ENCODE data around the gene NOL3. TPM values are rescaled to one million over a fixed set of nuclear protein-coding genes. Genes with fewer than 3 reads are reported as not detected.

Gene NOL3
- total and polyA plus RNA-seq, 9 of the 15 experiments (the other 6 are each of a cell fraction or from before 2014, with no cell fraction given) = 0.45 to 14.0 (median 5.4) TPM

DNA sequence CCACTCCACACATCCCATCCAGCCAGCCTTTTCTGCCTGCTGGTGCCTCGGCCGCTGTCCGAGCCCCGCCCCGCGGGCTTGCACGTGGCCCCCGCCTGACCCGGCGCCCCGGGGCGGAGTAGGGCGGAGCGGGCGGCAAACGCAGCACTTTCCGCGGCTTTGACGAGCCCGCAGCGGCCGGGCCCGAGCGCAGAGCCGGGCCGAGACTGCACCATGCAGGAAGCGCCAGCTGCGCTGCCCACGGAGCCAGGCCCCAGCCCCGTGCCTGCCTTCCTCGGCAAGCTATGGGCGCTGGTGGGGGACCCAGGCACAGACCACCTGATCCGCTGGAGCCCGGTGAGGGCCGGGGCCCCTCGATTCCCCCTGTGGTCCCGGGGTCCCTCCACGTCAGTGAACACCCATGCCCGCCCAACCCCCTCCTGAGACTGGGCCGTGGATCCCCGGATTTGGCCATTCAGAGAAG, 5.7 kb upstream of the NOL3 start, which contains the start of gene HSF4 (continued):
- TF ChIP-seq, protein P1, sequence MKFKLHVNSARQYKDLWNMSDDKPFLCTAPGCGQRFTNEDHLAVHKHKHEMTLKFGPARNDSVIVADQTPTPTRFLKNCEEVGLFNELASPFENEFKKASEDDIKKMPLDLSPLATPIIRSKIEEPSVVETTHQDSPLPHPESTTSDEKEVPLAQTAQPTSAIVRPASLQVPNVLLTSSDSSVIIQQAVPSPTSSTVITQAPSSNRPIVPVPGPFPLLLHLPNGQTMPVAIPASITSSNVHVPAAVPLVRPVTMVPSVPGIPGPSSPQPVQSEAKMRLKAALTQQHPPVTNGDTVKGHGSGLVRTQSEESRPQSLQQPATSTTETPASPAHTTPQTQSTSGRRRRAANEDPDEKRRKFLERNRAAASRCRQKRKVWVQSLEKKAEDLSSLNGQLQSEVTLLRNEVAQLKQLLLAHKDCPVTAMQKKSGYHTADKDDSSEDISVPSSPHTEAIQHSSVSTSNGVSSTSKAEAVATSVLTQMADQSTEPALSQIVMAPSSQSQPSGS (CRISPR knock-in tag; IDR thresholded peaks at IDR 0.05) = no peak
- peak; percentile 77 for TF ChIP-seq POLR2G (IDR thresholded peaks at IDR 0.05; ENCODE audit: low read depth, low read length)
- TF ChIP-seq PHB (CRISPR knock-in tag; IDR thresholded peaks at IDR 0.05) = no peak
- TF ChIP-seq RBM17 (IDR thresholded peaks at IDR 0.05; ENCODE audit: borderline replicate concordance, low read depth, low read length) = no peak
- TF ChIP-seq, protein P2, sequence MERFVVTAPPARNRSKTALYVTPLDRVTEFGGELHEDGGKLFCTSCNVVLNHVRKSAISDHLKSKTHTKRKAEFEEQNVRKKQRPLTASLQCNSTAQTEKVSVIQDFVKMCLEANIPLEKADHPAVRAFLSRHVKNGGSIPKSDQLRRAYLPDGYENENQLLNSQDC (CRISPR knock-in tag; IDR thresholded peaks at IDR 0.05) = no peak
- TF ChIP-seq ZBTB17 (CRISPR knock-in tag; IDR thresholded peaks at IDR 0.05) = no peak
- TF ChIP-seq STAT5A (IDR thresholded peaks at IDR 0.05; ENCODE audit: borderline replicate concordance, low read length) = no peak
- no peak for TF ChIP-seq HMBOX1 (IDR thresholded peaks at IDR 0.05)
- no peak for TF ChIP-seq ASH1L (IDR thresholded peaks at IDR 0.05; ENCODE audit: borderline replicate concordance, low read depth, partially characterized antibody)
- no peak for TF ChIP-seq ATF6 (CRISPR knock-in tag; IDR thresholded peaks at IDR 0.05)
- no peak for TF ChIP-seq U2AF2 (optimal IDR thresholded peaks at IDR 0.05; ENCODE audit: low read depth, low read length)
- TF ChIP-seq, protein P3, sequence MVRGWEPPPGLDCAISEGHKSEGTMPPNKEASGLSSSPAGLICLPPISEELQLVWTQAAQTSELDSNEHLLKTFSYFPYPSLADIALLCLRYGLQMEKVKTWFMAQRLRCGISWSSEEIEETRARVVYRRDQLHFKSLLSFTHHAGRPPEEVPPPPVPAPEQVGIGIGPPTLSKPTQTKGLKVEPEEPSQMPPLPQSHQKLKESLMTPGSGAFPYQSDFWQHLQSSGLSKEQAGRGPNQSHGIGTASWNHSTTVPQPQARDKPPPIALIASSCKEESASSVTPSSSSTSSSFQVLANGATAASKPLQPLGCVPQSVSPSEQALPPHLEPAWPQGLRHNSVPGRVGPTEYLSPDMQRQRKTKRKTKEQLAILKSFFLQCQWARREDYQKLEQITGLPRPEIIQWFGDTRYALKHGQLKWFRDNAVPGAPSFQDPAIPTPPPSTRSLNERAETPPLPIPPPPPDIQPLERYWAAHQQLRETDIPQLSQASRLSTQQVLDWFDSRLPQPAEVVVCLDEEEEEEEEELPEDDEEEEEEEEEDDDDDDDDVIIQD (CRISPR knock-in tag; IDR thresholded peaks at IDR 0.05) = no peak
- TF ChIP-seq, protein P4, sequence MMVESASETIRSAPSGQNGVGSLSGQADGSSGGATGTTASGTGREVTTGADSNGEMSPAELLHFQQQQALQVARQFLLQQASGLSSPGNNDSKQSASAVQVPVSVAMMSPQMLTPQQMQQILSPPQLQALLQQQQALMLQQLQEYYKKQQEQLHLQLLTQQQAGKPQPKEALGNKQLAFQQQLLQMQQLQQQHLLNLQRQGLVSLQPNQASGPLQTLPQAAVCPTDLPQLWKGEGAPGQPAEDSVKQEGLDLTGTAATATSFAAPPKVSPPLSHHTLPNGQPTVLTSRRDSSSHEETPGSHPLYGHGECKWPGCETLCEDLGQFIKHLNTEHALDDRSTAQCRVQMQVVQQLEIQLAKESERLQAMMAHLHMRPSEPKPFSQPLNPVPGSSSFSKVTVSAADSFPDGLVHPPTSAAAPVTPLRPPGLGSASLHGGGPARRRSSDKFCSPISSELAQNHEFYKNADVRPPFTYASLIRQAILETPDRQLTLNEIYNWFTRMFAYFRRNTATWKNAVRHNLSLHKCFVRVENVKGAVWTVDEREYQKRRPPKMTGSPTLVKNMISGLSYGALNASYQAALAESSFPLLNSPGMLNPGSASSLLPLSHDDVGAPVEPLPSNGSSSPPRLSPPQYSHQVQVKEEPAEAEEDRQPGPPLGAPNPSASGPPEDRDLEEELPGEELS (CRISPR knock-in tag; IDR thresholded peaks at IDR 0.05; ENCODE audit: borderline replicate concordance) = no peak
- TF ChIP-seq STAT5B (CRISPR knock-in tag; IDR thresholded peaks at IDR 0.05) = no peak
- no peak for TF ChIP-seq CBX5 (IDR thresholded peaks at IDR 0.05; ENCODE audit: borderline replicate concordance, low read depth)
